Natural killer cell treated with Interleukin-12 subunit alpha and Interleukin-12 subunit beta and Interleukin-15 and Interleukin-18, amount 100 ng/mL, for 72 hours (primary cell): ENCODE data around the gene ELK4. TPM values are rescaled to one million over a fixed set of nuclear protein-coding genes. Genes with fewer than 3 reads are reported as not detected.
A peak's percentile ranks its signal among the peaks of the same experiment; 100 is the strongest.

ENCODE experiments used
- ATAC-seq, 2 donors: fragments of 150-1000 bp; cut with Tn5 transposase in 1 of 2; sonication (Bioruptor Pico), chemical (Tn5 transposase) in 1 of 2; 2 replicates each; pipeline ENCODE4 v1.10.0; 2021
- DNase-seq: peaks from one replicate; pipeline ENCODE4 v3.0.0; 2022; ENCODE audit warnings: low spot score
- H3K27ac Mint-ChIP-seq, 2 donors: 1 replicate in 1 of 2; 2 replicates in 1 of 2; pipeline ENCODE4 v1.8.0; 2022; ENCODE audit warnings: mixed read lengths in 2 of 2, mild to moderate bottlenecking in 1 of 2, moderate library complexity in 1 of 2
- H3K27me3 Mint-ChIP-seq, 2 donors: 1 replicate in 1 of 2; 2 replicates in 1 of 2; pipeline ENCODE4 v1.8.0; 2022; ENCODE audit warnings: mixed read lengths in 2 of 2
- H3K36me3 Mint-ChIP-seq: one replicate; pipeline ENCODE4 v1.8.0; 2022; ENCODE audit warnings: mixed read lengths
- H3K4me1 Mint-ChIP-seq, 2 donors: 1 replicate in 1 of 2; 2 replicates in 1 of 2; pipeline ENCODE4 v1.8.0; 2022; ENCODE audit warnings: low read depth in 2 of 2, mixed read lengths in 2 of 2, mild to moderate bottlenecking in 1 of 2
- H3K4me3 Mint-ChIP-seq: one replicate; pipeline ENCODE4 v1.8.0; 2022; ENCODE audit warnings: mixed read lengths
- H3K9me3 Mint-ChIP-seq: 2 replicates; pipeline ENCODE4 v1.8.0; 2022; ENCODE audit warnings: mixed read lengths
- total RNA-seq, 2 donors: library from RNA; stranded (reverse); gene quantifications; one replicate each; pipeline ENCODE4 v1.2.3, GENCODE V29; 2022

ELK4 gene
- total RNA-seq, 2 donors from 2014 or later, result 78.7 to 97.8 TPM

DNA sequence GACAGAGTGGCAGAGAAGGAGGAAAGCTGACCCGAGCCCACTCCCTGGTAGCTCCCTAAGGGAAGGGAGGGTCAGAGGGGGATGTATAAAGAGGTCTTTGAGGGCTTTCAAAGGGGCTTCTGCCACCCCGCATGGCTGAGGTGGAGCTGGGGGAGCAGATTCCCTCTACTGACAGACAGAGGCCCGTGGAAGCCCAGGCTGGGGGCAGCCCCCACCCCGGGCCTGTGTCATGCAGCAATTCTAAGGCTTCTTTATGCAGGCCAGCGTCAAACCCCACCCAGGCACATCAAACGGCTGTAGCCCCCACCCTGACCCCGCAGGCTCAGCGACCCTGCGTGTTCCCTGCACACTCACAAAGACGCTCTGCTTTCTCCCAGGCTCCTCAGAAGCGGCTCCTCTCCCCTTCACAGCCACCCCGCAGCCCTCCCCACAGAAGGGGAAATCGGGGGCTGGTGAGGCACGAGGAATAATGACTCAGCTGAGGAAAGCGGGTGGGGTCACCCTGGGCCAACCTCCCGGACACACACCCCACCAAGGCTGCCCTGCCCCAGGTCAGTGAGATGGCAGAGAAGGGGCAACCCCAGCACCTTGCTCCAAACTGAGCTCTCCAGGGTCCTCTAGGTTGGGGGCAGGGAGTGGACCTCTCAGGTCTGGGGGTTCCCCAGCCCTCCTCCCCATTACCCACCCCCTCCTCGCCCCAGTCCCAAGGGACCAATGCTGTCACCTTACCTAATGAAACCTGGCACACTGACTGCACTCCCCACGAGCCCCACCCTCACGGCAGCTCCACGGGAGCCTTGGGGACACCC, 37.7 kb upstream of the ELK4 start:
- DNase-seq (no peak), ATAC-seq (peak; percentile 38 to 51)
- no peaks in the 10 kb centered on the region for H3K9me3 Mint-ChIP-seq
- H3K27ac Mint-ChIP-seq, result no peak overlapping the region
- no peaks in the 10 kb centered on the region for H3K36me3 Mint-ChIP-seq
- peaks cover 0 to 5% of the 10 kb centered on the region in 2 donors for H3K27me3 Mint-ChIP-seq
- peak overlapping the region; percentile 39 for H3K4me3 Mint-ChIP-seq
- H3K4me1 Mint-ChIP-seq, result peaks cover 0 to 3% of the 10 kb centered on the region in 2 donors

DNA sequence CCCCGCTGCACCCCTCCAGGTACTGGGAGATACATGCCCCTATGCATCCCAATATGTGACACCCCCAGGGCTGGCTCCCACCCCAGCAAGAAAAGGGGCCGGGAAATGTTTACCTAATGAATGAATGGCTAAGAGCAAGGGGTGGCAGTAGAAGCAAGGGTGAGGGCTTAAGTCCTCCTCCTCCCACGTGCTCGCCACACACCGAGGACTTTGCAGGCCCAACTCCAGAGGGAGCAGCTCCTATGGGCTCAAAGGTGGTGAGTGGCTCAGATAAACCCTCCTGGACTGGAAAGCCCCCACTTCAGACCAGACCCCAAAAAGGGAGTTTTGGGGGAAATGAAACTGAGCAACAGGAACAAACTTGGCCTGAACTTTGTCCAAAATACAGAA, 37.1 kb upstream of the ELK4 start:
- H3K4me3 Mint-ChIP-seq, result peak overlapping the region; percentile 39
- ATAC-seq (no peak), DNase-seq (no peak)
- H3K9me3 Mint-ChIP-seq, result no peaks in the 10 kb centered on the region
- H3K27me3 Mint-ChIP-seq, result peaks cover 0 to 5% of the 10 kb centered on the region in 2 donors
- H3K27ac Mint-ChIP-seq, result no peak overlapping the region
- no peaks in the 10 kb centered on the region for H3K36me3 Mint-ChIP-seq
- H3K4me1 Mint-ChIP-seq, result peaks cover 0 to 3% of the 10 kb centered on the region in 2 donors

DNA sequence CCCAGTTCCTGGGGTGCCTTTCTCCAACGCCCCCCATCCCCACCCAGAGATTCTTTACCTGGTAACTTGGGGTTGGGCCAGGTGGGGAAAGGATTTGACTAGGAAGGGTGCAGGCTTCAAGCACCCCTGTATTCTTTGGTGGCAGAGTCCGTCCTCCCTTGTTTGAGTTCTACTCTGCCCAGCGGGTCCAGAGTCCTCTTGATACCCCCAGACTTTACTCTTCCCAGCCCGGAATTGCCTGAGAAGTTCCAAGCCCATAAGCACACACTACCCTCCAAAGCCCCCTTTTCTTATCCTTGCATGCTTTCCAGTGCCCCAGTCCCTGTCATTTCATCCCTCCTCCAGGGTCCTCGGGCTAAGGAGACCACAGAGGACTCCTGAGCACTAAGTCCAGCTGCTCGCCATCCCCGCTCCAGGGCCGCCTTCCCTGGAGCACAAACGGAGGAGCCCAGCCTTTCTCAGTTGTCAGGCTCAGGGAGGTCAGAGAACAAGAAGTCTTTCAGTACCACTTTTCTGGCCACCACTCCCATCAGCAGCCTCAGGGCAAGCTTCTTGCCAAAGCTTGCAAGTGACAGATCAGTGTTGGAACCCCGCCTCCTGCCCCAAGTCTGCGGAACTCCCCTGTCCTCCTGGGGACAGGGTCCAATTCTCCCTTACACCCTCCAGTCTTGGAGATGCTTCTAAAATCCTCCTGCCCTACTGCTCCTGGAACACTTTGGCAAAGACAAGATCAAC, 36.3 kb upstream of the ELK4 start:
- Mint-ChIP-seq H3K36me3 (no peaks in the 10 kb centered on the region), H3K27me3 (peaks cover 0 to 5% of the 10 kb centered on the region in 2 donors), H3K27ac (peak overlapping the region in 1 of 2 donors; percentile 56), H3K4me1 (peaks cover 0 to 3% of the 10 kb centered on the region in 2 donors), H3K9me3 (no peaks in the 10 kb centered on the region), H3K4me3 (peak overlapping the region; percentile 36)
- no peak for DNase-seq
- ATAC-seq, result no peak

DNA sequence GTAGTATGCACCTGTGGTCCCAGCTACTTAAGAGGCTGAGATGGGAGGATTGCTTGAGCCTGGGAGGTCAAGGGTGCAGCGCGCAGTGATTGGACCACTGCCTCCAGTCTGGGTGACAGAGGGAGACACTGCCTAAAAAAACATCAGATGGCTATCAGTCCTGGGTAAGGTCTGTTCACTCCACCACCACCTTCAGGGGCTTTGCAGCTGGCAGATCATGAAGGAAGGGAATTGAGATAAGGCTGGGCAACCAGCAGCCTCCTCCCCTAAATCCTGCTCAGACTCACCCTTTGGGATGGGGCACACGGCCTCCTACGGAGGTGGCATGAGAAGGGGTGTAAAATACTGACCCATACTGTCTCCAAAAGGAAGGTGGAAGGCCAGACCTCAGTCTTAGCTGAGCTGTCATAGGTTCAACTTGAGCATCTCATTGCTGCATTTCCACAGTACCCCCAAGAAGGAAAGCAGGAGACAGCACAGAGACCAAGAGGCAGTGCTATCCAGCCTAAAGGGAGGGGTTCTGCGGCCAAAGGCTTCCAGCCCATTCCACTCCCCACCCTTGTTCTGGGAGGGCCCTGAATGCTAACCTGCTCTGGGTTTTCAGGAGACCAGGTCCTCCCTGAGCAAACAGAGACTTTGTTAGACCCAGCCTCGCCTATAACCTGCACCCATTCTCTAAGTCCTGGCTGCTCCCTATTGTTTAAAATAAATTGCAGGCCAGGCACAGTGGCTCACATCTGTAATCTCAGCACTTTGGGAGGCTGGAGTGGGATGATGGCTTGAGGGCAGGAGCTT, 34.8 kb upstream of the ELK4 start:
- peaks cover 0 to 5% of the 10 kb centered on the region in 2 donors for H3K27me3 Mint-ChIP-seq
- peaks cover 0 to 3% of the 10 kb centered on the region in 2 donors for H3K4me1 Mint-ChIP-seq
- no peaks in the 10 kb centered on the region for H3K36me3 Mint-ChIP-seq
- no peak overlapping the region for H3K4me3 Mint-ChIP-seq
- no peak overlapping the region for H3K27ac Mint-ChIP-seq
- ATAC-seq, result no peak
- no peak for DNase-seq
- H3K9me3 Mint-ChIP-seq, result no peaks in the 10 kb centered on the region

DNA sequence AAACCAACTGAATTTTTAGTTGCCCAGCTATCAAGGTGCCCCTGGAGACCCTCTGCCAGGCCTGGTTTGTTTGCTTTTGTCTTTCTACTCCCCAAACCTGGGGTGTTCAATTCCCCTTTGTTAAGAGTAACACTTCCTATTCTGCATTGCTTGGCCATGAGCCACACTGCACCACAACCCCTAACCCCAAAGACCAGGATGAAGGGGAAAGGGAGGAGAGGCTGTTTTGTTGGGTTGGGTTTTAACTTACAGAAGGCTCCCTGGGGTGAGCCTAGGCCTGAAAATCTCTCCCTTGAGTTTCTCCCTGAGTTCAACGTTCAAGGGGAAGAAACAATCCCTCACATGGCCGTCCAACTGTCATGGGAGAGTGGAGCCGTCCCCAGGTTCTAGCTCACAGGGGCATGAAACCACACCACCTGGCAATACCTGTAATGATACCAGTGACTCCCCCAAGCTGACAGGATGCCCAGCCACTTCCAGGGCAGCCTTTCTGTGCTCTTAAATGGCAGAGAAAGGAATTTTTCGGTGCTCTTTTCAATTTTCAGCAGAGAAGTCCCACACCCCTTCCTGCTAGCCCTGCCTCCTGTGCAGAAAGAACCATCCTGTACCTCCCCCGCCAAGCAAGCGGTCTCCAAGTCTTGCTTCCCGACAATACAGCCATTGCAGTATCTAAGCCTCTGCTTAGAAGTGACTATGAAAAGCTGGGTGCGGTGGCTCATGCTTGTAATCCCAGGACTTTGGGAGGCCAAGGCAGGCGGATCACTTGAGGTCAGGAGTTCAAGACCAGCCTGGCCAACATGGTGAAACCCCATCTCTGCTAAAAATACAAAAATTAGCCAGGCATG, 33.6 kb upstream of the ELK4 start:
- Mint-ChIP-seq H3K9me3 (no peaks in the 10 kb centered on the region), H3K36me3 (no peaks in the 10 kb centered on the region), H3K4me1 (peaks cover 0 to 3% of the 10 kb centered on the region in 2 donors), H3K27me3 (peaks cover 0 to 5% of the 10 kb centered on the region in 2 donors), H3K27ac (no peak overlapping the region), H3K4me3 (no peak overlapping the region)
- DNase-seq, result no peak
- no peak for ATAC-seq

DNA sequence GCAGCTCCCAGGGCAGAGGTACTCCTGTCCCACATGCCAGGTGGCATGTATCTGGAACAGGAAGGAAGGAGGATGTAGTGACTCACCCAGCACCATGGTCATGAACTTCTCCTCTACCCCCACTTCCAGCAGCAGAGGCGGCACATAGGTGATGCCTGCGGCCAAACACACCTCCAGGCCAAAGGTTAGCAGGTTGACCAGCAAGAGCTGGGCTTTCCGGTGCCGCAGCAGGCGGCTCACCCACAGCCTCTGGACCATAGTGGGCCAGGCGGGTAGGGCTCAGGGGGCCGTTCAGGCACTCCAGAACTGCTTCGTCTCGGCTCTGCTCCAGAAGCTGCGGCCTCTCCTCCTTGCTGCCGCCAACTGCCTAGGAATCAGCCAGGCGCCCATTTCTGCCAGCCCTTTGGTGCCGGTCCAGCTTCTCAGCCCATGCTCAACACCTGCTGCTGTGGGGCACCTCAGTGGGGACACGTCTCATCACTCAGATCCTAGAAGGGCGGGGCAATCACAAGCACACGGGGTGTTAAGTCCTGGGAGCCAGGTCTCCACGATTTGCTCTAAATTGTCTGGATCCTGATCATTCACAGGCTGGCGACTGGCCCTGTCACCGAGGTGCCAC, 32.7 kb upstream of the ELK4 start:
- Mint-ChIP-seq H3K4me3 (no peak overlapping the region), H3K36me3 (no peaks in the 10 kb centered on the region), H3K9me3 (no peaks in the 10 kb centered on the region), H3K4me1 (peaks cover 0 to 3% of the 10 kb centered on the region in 2 donors), H3K27ac (no peak overlapping the region), H3K27me3 (peaks cover 0 to 5% of the 10 kb centered on the region in 2 donors)
- no peak for ATAC-seq
- no peak for DNase-seq

DNA sequence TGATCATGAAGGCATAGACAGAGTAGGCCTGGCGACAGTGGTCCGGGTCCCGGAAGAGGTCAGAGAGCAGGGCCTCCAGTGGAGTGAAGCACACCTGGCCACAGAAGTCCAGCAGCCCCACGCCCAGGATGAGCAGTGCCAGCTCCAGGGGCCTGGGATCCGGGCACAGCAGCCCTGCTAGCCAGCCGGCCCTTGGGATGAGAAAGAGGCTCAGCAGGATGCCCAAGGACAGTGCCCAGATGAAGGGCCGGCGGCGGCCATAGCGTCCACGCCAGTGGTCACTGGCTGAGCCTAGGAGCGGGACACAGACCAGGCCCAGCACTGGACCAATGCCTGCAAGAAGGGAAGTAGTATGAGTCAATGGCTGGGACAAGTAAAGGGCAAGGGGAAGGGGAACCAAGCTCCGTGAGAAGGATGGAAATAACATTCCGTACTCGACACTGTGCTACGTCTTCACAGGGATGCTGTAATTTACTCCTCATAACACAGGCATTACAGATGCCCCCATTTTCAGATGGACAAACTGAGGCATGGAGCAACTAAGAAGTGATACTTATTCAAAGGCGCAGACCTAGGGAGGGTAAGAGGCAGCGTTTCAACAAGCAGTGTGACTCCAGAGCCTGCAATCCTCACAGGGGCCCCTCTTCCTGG, 31.6 kb upstream of the ELK4 start:
- H3K27ac Mint-ChIP-seq, result no peak overlapping the region
- H3K4me3 Mint-ChIP-seq, result no peak overlapping the region
- no peak for ATAC-seq
- no peak for DNase-seq
- H3K4me1 Mint-ChIP-seq, result no peaks in the 10 kb centered on the region
- H3K36me3 Mint-ChIP-seq, result no peaks in the 10 kb centered on the region
- no peaks in the 10 kb centered on the region for H3K9me3 Mint-ChIP-seq
- peaks cover 0 to 4% of the 10 kb centered on the region in 2 donors for H3K27me3 Mint-ChIP-seq

DNA sequence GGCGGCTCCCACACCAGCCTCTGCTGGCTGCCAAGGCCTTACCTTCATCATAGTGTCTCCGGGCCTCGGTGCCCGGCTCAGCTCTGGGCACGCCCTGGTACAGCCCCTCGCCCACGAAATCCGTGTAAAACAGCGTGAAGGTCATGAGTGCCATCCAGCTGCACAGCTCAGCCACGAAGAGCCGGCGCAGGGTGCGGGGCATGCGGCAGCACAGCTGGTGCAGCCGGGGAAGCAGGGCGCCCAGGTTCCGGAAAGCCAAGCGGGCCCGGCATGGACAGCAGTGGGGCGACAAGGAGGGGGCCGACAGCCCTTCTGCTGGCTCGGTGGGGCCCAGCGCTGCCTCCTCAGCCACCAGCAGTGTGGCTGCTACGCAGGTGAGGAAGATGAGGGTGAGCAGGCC, 31.0 kb upstream of the ELK4 start:
- H3K36me3 Mint-ChIP-seq, result no peaks in the 10 kb centered on the region
- no peaks in the 10 kb centered on the region for H3K27me3 Mint-ChIP-seq
- ATAC-seq, result no peak
- H3K4me1 Mint-ChIP-seq, result no peaks in the 10 kb centered on the region
- no peak overlapping the region for H3K4me3 Mint-ChIP-seq
- no peak overlapping the region for H3K27ac Mint-ChIP-seq
- no peaks in the 10 kb centered on the region for H3K9me3 Mint-ChIP-seq
- DNase-seq, result no peak

DNA sequence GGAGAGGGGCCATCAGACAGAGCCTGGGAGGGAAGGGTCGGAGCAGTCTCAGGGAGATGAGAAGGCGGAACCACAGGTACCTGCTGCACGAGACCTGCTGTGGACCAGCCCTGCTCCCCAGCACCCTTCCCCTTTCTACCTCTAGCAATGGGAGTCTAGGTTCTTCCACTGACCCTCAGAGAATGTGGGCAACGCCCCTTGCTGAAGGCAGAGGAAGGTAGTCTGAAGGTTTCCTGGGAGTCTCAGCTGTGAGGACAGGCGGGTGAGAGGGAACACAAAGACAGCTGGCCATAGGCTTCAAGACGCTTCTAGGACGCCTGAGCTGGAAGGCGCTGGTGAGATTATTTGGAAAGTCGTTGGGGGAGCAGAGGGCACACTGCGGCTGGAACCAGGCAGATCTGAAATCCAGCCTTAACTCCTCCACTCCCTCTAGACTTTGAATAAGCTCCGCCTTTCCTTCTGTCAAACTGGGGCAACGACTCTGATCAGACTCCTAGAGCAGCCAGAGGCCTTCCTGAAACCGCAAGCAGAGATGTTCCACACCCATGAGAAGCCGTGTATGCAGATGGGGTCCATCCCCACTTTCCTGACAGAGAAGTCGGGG, 30.4 kb upstream of the ELK4 start:
- no peak for ATAC-seq
- Mint-ChIP-seq H3K4me1 (peaks cover 0 to 3% of the 10 kb centered on the region in 2 donors), H3K9me3 (no peaks in the 10 kb centered on the region), H3K4me3 (no peak overlapping the region), H3K27ac (no peak overlapping the region), H3K36me3 (no peaks in the 10 kb centered on the region), H3K27me3 (no peaks in the 10 kb centered on the region)
- DNase-seq, result no peak

DNA sequence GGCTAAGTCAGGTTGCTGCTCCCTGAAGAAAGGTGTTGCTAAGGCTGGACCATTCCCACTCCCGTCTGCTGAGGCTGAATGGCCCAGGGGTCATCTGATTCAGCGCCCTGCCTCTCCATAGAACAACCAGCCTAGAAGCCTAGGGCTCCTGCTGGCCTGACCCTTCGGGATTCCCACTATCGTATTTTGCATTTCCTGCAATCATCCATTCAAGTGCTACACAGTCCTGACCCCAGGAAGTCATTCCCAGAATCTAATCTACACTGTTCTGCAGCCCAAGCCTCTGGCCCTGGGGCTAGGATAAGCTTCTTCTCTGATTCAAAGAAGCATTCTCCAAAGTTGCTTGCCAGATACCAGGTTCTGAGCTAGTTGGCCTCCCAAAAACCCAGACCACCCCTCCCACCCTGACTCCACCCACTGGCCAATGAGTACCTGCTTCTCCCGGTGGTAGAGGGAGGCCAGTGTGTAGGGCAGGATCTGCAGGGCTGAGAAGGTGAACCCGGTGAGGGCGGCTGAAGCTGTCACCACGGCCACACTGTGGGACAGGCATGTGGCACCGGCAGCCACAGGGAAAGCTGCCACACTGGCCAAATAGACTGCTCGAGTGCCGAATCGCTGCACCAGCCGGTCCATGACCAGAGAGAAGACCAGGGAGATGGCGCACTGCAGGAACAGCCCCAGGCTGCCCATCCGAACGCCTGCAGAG, 29.8 kb upstream of the ELK4 start:
- H3K27ac Mint-ChIP-seq, result no peak overlapping the region

DNA sequence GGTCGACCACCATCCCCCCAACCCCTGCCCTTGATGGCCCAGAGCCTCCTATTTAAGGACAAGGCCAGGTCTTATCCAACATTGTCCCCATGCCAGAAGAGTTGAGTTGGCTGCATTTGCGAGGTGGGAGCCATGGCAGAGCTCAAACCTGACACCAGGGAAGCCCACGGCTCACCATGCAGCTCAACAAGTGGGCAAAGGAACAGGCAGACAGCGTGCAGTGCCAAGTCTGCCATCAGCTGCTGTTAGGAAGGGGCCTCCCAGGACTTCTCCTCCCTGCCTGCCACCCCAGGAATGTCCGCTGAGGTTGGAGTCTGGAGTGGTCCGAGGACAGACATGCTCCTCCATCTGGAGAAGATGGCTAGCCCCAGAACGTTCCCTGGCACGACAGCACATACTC, 28.6 kb upstream of the ELK4 start:
- Mint-ChIP-seq H3K4me1 (peaks cover 0 to 3% of the 10 kb centered on the region in 2 donors), H3K27me3 (no peaks in the 10 kb centered on the region), H3K9me3 (no peaks in the 10 kb centered on the region), H3K4me3 (no peak overlapping the region), H3K36me3 (no peaks in the 10 kb centered on the region), H3K27ac (peak overlapping the region in 1 of 2 donors; percentile 23)
- ATAC-seq (no peak), DNase-seq (no peak)

More for the DNA sequence above, 29.8 kb upstream of the ELK4 start:
- Mint-ChIP-seq H3K36me3 (no peaks in the 10 kb centered on the region), H3K4me3 (no peak overlapping the region), H3K27me3 (no peaks in the 10 kb centered on the region), H3K9me3 (no peaks in the 10 kb centered on the region), H3K4me1 (peaks cover 0 to 3% of the 10 kb centered on the region in 2 donors)
- ATAC-seq (no peak), DNase-seq (no peak)
